GDM1 (cell line): Measurements from ENCODE around the gene GHRHR.

ENCODE experiments used
- DNase-seq: peaks from one replicate; lab custom pipeline; 2025; lab: John Stamatoyannopoulos, UW

Gene GHRHR

DNA sequence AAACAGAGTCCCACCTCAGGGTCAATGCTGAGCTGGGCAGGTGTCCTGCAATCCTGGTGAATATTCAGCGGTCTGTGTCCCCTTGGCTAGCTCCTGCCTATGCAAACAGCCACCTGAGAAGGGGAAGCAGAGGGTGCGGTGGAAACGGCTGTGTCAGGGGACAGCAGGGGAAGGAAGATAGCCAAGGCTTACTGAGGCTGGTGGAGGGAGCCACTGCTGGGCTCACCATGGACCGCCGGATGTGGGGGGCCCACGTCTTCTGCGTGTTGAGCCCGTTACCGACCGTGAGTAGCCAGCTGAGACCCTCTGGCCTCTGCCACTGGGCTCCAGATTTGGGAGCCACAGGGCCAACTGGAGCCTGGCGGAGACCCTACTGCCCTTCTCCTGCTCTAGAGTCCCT is at the start of gene GHRHR:
TSS of gene GHRHR (plus strand) at position 112 of the 400 bp plus-strand sequence. CDS start at position 228, 116 bp downstream.
- no peak for DNase-seq

DNA sequence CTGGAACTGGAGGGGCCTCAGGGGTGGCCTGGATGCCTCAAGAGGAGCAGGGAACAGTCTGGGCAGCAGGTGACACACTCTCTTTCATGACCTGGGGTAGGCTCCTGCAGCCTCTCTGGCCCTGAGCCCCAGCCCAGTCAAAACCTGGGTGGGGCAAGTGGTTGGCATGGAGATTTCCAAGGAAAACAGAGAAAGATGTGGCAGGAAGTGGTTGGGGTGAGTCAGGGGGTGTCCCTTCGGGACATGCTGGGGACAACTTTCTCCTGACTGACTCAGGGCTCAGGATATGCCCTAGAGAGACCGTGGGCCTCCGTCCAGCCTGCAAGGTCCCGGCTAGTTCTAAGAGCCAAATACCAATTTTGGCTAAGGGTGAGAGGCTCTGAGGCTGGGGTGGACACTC is 49.2 kb upstream of the GHRHR start:
- DNase-seq = no peak

GRCh38 chr7:30915005-30915601 is 48.6 kb upstream of the GHRHR start:
- no peak for DNase-seq

GRCh38 chr7:30915751-30916150 is 48.0 kb upstream of the GHRHR start:
- no peak for DNase-seq

DNA sequence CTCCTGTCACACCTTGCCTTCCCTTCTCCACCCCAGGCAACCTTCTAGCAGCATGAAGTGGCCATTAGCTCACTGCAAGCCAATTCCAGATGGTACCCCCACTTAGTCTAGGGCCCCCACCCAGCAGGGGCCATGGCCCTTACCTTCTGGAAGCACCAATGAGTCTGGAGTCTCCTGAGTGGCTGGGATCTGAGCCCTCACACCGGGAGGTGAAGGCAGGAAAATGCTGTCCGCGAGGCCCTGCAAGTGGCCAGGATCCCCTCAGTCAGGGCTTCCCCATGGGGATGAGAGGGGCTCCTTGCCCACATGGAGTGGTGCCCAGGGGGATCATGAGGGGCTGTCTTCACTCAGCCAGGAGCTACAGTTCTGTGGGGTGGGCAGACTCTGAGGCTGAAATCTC is 47.5 kb upstream of the GHRHR start:
- DNase-seq = no peak

DNA sequence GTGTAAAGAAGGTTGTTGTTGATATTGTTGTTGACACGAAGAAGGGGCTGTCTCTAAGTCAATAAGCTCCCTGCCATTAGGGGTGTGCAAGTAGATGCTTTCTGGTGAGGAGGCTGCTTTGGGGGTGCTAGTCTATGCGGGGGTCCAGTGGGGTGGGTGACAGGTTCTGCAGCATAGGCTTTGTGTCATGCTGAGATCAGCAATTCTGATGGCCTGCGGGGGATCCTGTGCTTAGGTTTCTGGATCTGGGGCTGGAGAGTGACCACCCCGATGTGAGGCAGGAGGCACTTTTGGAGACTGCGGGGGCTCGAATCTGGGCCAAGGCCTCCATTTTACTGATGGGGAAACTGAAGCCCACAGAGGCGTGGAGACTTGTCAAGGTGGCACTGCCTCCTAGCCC is 47.0 kb upstream of the GHRHR start:
- DNase-seq = no peak

- no peak for DNase-seq
Observed at GRCh38 chr7:30917216-30917893, 46.4 kb upstream of the GHRHR start.

- DNase-seq = no peak
Observed at GRCh38 chr7:30918676-30919075, 45.1 kb upstream of the GHRHR start.

DNA sequence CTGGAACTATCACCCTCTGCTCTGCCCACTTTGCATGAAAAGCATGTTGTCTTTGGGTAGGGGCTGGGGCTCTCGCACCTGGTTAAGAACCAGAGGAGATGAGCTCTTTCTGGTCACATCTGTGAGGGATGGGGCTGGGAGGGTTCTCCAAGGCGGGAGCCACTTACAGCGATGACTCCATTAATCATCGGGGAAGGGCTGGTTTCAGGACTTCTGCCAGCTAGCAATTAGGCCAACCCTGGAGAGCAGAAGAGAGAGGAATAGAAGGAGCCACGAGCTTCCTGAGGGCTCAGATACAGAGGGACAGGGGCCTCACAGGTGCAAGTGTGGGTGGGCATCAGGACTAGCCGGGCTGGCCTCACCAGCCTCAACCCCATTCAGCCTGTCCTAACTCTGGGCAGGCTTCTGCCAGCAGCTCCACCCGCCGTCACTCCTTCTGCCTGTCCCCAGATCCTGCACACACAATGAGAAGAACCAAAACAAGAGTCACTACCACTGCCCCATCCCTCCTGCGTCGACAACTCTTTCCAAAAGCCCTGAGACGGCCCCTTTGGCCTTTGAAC is 43.7 kb upstream of the GHRHR start:
- DNase-seq = no peak

- DNase-seq = no peak
Observed at GRCh38 chr7:30920584-30921539, 42.9 kb upstream of the GHRHR start.

- no peak for DNase-seq
Observed at GRCh38 chr7:30921540-30922401, 42.0 kb upstream of the GHRHR start.

DNA sequence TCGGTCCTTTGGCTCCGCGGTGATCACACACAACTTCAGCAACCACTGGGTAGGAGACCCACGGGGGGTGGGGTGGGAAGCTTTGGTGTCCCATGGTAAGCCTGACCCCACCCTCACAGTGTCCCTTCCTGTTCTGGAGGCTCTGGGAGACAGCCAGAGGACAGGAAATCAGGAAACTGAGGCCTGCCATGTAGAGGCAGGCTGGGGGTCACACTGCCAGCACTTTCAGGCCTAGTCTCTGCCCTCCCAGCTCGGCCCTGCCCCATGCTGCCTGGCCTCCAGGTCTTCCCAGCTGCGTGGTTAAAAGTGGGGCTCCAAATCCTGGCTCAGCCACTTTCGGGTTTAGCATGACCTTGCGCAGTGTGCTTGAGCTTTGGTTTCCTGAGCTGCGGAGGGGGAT is 41.2 kb upstream of the GHRHR start:
- no peak for DNase-seq

DNA sequence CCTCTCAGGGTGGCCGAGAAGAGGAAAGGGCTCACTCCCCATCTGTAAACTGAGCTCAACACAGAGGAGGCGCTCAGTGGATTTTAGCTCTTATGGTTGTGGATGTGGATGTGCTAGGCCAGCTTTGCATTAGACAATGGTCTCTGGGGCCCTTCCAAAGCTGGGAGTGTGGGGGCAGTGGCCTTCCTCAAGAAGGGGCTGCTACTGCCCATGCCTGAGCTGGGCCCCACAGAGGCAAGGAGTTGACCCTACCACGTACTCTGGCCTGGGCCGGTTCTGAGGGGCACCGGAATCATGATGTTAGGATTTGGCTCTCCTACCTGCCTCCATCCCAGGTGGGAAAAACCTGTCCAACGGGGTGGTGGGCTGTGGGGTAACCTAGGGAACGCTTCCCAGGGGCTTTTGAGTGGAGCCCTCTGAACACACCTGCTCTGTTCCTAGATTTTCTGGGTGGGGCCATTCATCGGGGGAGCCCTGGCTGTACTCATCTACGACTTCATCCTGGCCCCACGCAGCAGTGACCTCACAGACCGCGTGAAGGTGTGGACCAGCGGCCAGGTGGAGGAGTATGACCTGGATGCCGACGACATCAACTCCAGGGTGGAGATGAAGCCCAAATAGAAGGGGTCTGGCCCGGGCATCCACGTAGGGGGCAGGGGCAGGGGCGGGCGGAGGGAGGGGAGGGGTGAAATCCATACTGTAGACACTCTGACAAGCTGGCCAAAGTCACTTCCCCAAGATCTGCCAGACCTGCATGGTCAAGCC is 40.6 kb upstream of the GHRHR start:
- DNase-seq = no peak

DNA sequence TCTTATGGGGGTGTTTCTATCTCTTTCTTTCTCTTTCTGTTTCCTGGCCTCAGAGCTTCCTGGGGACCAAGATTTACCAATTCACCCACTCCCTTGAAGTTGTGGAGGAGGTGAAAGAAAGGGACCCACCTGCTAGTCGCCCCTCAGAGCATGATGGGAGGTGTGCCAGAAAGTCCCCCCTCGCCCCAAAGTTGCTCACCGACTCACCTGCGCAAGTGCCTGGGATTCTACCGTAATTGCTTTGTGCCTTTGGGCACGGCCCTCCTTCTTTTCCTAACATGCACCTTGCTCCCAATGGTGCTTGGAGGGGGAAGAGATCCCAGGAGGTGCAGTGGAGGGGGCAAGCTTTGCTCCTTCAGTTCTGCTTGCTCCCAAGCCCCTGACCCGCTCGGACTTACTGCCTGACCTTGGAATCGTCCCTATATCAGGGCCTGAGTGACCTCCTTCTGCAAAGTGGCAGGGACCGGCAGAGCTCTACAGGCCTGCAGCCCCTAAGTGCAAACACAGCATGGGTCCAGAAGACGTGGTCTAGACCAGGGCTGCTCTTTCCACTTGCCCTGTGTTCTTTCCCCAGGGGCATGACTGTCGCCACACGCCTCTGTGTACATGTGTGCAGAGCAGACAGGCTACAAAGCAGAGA is 39.9 kb upstream of the GHRHR start:
- DNase-seq = no peak

- no peak for DNase-seq
Observed at GRCh38 chr7:30924624-30925023, 39.1 kb upstream of the GHRHR start.

- no peak for DNase-seq
Observed at GRCh38 chr7:30925117-30925516, 38.6 kb upstream of the GHRHR start.

GRCh38 chr7:30925913-30926312 is 37.8 kb upstream of the GHRHR start:
- no peak for DNase-seq

DNA sequence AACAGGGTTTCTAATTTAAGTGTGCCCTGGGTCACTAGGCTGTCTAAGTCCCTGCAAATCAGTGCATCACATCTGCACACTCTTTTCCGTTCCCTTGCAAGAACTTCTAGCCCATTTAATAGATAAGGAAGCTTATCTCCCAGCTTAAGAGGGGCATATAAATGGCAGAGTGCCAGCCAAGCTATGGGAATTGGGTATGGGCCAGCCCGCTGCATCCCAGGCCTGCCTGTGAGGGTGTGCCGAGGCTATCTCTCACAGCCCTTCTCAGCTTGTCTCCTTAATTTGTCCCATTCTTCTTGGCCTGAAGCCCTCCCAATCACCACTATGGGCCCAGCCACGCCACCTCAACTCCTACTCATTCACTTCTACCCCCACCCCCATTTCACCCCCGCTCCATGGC is 37.4 kb upstream of the GHRHR start:
- no peak for DNase-seq

DNA sequence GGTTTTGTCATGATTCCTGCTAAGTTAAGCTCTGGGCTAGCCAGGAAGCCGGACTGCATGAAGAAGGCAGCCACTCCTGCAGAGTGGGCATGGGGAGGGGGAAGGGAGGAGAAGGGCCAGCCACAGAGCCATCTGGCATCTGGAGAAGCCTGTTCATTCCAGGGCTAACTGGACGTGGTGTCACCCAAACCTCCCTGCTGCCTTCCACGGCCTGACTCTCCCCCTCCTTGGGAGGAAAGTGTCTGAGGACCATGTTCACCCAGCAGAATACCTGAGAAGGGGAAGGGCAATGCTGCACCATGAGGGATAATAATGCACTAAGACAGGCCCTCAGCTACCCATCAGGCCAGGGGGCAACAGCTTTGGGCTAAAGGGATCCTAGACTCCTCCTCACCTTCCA is 36.7 kb upstream of the GHRHR start:
- DNase-seq = no peak

DNA sequence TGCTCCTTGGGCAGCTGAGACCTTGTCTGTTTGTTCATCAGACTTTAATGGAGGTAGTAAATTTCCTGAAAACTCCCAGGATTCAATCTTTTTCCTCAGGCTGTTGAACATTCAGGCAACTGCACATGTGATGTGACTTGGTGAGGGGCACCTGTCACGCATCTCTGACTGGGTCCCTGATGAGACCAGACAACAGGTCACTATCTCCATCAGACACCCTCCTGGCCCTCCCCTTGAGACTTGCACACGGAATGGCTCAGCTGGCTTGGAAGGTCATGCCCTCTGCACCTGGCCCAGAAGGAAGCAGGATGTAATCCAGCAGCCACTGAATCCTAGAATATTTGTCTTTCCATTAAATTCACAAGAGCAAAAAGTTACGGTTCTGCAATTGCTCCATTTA is 36.2 kb upstream of the GHRHR start:
- DNase-seq = no peak
